HEK293T (cell line): Measurements from ENCODE around the gene DNASE1L2.

Source experiments
- CTCF ChIA-PET: fragments of 350-600 bp; formaldehyde crosslinking; extraction: SDS; loops from one replicate; lab custom pipeline; 2021; ENCODE audit warnings: antibody characterized with exemption, inconsistent platforms; lab: Yijun Ruan, JAX
- POLR2A ChIA-PET: fragments of 350-600 bp; formaldehyde crosslinking; extraction: SDS; loops from one replicate; lab custom pipeline; 2020; ENCODE audit warnings: antibody characterized with exemption, inconsistent platforms; lab: Yijun Ruan, JAX
- DNase-seq: peaks from one replicate; pipeline ENCODE4 v3.0.0; 2012; ENCODE audit warnings: mixed read lengths; ENCODE audit errors: extremely low spot score
- ARNT ChIP-seq: fragments of 450-650 bp; IDR thresholded peaks from 2 replicates; pipeline ENCODE4 v1.6.1; 2017; ENCODE audit warnings: mild to moderate bottlenecking
- BHLHE40 ChIP-seq: fragments of 450-650 bp; IDR thresholded peaks from 2 replicates; pipeline ENCODE4 v1.6.1; 2016; ENCODE audit warnings: mild to moderate bottlenecking, moderate library complexity, borderline replicate concordance
- CTBP1 ChIP-seq: fragments of 450-650 bp; IDR thresholded peaks from 2 replicates; pipeline ENCODE4 v1.6.1; 2016; ENCODE audit warnings: borderline replicate concordance
- ELF4 ChIP-seq: fragments of 450-650 bp; IDR thresholded peaks from 2 replicates; pipeline ENCODE4 v1.6.1; 2017; ENCODE audit warnings: antibody characterized with exemption
- FOXA1 ChIP-seq: fragments of 450-650 bp; IDR thresholded peaks from 2 replicates; pipeline ENCODE4 v1.6.1; 2016; ENCODE audit warnings: mild to moderate bottlenecking
- FOXK2 ChIP-seq: fragments of 450-650 bp; IDR thresholded peaks from 2 replicates; pipeline ENCODE4 v1.6.1; 2016; ENCODE audit warnings: mild to moderate bottlenecking
- FOXM1 ChIP-seq: fragments of 450-650 bp; IDR thresholded peaks from 2 replicates; pipeline ENCODE4 v1.6.1; 2017; ENCODE audit warnings: mild to moderate bottlenecking, borderline replicate concordance
- HDGF ChIP-seq: fragments of 450-650 bp; IDR thresholded peaks from 2 replicates; pipeline ENCODE4 v1.6.1; 2017; ENCODE audit warnings: antibody characterized with exemption, borderline replicate concordance
- L3MBTL2 ChIP-seq: fragments of 450-650 bp; conservative IDR thresholded peaks from 2 replicates; pipeline ENCODE4 v1.6.1; 2016; ENCODE audit warnings: mild to moderate bottlenecking
- LEF1 ChIP-seq: fragments of 450-650 bp; IDR thresholded peaks from 2 replicates; pipeline ENCODE4 v1.6.1; 2017; ENCODE audit warnings: mild to moderate bottlenecking, borderline replicate concordance
- NFRKB ChIP-seq: fragments of 450-650 bp; IDR thresholded peaks from 2 replicates; pipeline ENCODE4 v1.6.1; 2016; ENCODE audit warnings: mild to moderate bottlenecking, moderate library complexity
- SP1 ChIP-seq: fragments of 450-650 bp; IDR thresholded peaks from 2 replicates; pipeline ENCODE4 v1.6.1; 2017
- SUZ12 ChIP-seq: fragments of 450-650 bp; IDR thresholded peaks from 2 replicates; pipeline ENCODE4 v1.6.1; 2016; ENCODE audit warnings: mild to moderate bottlenecking
- TARDBP ChIP-seq: fragments of 450-650 bp; IDR thresholded peaks from 2 replicates; pipeline ENCODE4 v1.6.1; 2016
- ZNF384 ChIP-seq: fragments of 450-650 bp; IDR thresholded peaks from 2 replicates; pipeline ENCODE4 v1.6.1; 2016
- TF ChIP-seq, protein P1 (sequence below): fragments of 450-650 bp; IDR thresholded peaks from 2 replicates; pipeline ENCODE4 v1.6.1; 2016

The DNASE1L2 gene

DNA sequence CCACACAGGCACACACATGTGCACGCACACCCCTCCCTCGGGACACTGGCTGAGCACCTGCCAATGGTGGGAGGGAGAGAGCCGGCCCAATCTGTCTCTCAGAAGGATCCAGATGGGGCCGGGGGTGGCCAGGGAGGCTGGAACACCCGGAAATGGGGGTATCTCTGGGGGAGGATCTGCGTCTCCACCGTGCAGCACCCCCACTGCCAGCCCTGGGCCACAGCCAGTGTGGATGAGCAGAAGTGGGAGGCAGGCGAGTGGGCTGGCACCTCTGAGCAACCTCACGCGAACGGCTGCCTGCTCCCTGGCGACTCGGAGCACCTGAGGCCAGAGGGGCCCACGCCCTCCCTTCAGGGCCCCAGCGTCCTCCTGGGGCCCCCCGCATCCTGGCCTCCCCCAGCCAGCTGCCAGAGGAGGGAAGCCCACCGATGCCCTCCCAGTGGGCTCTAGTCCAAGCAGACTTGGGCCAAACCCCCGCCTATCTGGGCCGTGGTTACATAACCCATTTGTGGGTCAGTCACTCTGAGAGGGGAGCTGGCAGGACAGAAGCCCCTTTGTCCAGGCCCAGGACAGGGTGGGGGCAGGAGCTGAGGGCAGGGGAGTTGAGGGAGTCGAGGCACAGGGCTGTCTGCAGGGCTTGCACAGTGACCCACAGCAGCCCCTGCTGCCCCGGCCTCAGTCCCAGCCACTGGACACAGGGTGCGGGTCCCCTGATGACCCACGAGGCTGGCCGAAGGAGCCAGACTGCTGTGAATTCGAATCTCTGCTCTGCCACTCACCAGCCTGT lies 45.4 kb upstream of the DNASE1L2 start:
- no peak for TF ChIP-seq LEF1
- TF ChIP-seq TARDBP, result no peak
- TF ChIP-seq ZNF384, result no peak
- TF ChIP-seq HDGF, result no peak
- ChIA-PET CTCF (no interaction called here), POLR2A (interaction anchor here (3.2 kb wide), 1 partner anchor 36 kb away, joined by 17 read pairs; the partner anchor contains the start of gene TRAF7)
- DNase-seq, result no peak

- POLR2A ChIA-PET, result interaction anchor here (3.2 kb wide), 1 partner anchor 36 kb away, joined by 17 read pairs; the partner anchor contains the start of gene TRAF7
- CTCF ChIA-PET, result no interaction called here
- TF ChIP-seq FOXA1 (no peak), HDGF (no peak)
- DNase-seq, result no peak
These were observed 44.9 kb upstream of the DNASE1L2 start for GRCh38 chr16:2191446-2191706.

GRCh38 chr16:2194166-2194834 lies 41.9 kb upstream of the DNASE1L2 start:
- ChIA-PET CTCF (interaction anchor here (0.8 to 1.4 kb wide), 3 partner anchors 27 to 58 kb away, joined by 3 to 8 read pairs (median 3); partner anchors contain the start of gene ECI1), POLR2A (interaction anchor here (1.1 to 3.3 kb wide), 6 partner anchors 9 to 57 kb away, joined by 3 to 27 read pairs (median 14); partner anchors contain the start of genes ECI1, MLST8, PGP and TRAF7)
- TF ChIP-seq SUZ12, result no peak
- no peak for TF ChIP-seq ELF4
- TF ChIP-seq, protein P1, sequence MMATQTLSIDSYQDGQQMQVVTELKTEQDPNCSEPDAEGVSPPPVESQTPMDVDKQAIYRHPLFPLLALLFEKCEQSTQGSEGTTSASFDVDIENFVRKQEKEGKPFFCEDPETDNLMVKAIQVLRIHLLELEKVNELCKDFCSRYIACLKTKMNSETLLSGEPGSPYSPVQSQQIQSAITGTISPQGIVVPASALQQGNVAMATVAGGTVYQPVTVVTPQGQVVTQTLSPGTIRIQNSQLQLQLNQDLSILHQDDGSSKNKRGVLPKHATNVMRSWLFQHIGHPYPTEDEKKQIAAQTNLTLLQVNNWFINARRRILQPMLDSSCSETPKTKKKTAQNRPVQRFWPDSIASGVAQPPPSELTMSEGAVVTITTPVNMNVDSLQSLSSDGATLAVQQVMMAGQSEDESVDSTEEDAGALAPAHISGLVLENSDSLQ, result peak; percentile 38; the same call in 1 of the 2 replicates
- no peak for TF ChIP-seq FOXA1
- peak; percentile 18 for DNase-seq

DNA sequence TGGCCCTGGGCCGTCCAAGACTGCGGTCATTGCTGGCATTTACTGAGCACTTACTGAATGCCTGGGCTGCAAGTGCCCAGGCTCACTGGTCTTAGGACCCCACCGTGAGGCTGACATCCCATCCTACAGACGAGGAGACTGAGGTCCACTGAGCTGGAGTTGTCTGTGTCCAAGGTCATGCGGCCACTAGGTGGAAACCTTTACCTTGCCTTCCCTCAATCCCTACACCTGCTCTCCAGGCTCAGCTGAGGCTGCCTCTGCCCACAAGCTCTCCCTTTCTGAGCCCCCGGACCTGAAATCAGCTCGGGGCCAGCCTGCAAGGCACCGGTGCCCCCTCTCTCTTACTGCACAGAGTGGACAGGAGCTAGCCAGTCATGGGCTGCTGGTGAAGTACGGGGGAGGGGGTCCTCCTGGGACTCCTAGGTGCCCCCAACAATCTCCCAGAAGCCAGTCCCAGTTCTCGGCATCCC lies 41.4 kb upstream of the DNASE1L2 start:
- CTCF ChIA-PET, result interaction anchor here (1.3 to 1.4 kb wide), 2 partner anchors 55 to 57 kb away, joined by 3 to 8 read pairs; partner anchors contain the start of gene ECI1
- TF ChIP-seq BHLHE40, result no peak
- no peak for TF ChIP-seq HDGF
- TF ChIP-seq ZNF384, result no peak
- no peak for TF ChIP-seq SP1
- TF ChIP-seq SUZ12, result no peak
- TF ChIP-seq, protein P1, result no peak
- no peak for TF ChIP-seq LEF1
- no peak for TF ChIP-seq ELF4
- TF ChIP-seq NFRKB, result no peak
- TF ChIP-seq FOXK2, result no peak
- no peak for TF ChIP-seq L3MBTL2
- no peak for TF ChIP-seq FOXA1
- TF ChIP-seq FOXM1, result no peak
- no peak for TF ChIP-seq CTBP1
- no peak for TF ChIP-seq ARNT
- TF ChIP-seq TARDBP, result no peak
- POLR2A ChIA-PET, result interaction anchor here (1.1 to 3.3 kb wide), 6 partner anchors 8 to 56 kb away, joined by 3 to 27 read pairs (median 14); partner anchors contain the start of genes ECI1, MLST8, PGP and TRAF7
- DNase-seq, result peak; percentile 55

DNA sequence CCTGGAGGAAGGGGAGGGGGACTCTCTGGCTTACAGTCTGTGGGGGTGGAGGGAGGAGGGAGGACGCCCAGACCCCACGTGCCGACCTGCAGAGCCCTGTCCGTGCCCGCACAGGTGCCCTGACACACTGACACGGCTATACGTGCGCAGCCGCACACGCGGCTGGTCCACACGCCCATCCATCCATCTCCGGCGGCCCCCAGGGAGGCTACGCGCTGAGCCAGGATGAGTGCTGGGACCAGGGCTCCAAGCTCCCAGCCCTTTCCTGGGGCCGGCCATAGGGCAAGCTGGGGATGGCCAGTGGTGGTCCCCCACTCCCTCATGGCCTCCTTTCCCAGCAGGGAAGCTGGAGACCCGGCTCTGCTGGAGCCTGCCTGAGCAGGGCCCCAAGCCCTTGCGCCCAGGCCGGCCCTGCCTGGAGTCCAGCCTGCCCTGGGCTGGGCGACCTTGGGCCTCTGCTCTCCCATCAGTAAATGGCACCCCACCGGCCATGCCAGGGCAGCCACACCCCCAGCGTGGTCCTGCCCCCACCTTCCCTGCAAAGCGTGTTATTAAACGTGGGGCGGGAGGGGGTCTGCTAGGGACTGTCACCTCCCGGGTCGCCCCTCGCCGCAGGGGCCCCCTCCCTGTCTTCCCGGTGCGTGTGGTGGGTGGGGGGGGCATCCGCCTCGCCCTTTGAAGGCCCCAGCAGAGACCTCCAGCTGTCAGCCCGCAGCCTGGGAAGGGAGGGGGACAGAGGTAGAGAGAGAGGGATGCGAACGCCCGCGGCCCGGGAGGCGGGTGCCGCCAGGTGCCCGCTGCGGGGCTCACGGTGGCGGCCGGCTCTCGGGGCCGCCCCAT lies 40.7 kb upstream of the DNASE1L2 start:
- ChIA-PET POLR2A (interaction anchor here (1.0 to 3.3 kb wide), 7 partner anchors 8 to 55 kb away, joined by 3 to 27 read pairs (median 12); partner anchors contain the start of genes ECI1, MLST8, PGP and TRAF7), CTCF (interaction anchor here (1.3 to 1.4 kb wide), 2 partner anchors 55 to 56 kb away, joined by 3 to 8 read pairs; partner anchors contain the start of gene ECI1)
- no peak for TF ChIP-seq BHLHE40
- TF ChIP-seq ZNF384, result no peak
- TF ChIP-seq HDGF, result no peak
- no peak for TF ChIP-seq FOXA1
- no peak for TF ChIP-seq FOXK2
- TF ChIP-seq ELF4, result no peak
- TF ChIP-seq ARNT, result no peak
- no peak for TF ChIP-seq SUZ12
- TF ChIP-seq CTBP1, result no peak
- TF ChIP-seq TARDBP, result no peak
- no peak for TF ChIP-seq FOXM1
- TF ChIP-seq L3MBTL2, result no peak
- no peak for TF ChIP-seq SP1
- DNase-seq, result no peak
